HepG2 (cell line): ENCODE results near the gene MYADML2. TPM values are rescaled to one million over a fixed set of nuclear protein-coding genes. Genes with fewer than 3 reads are reported as not detected.

Experiments used
- ATF7-NPFF ChIP-seq: sonication (generic); formaldehyde crosslinking; IDR thresholded peaks from 2 replicates; pipeline ENCODE4 v1.8.1; 2023; ENCODE audit warnings: mild to moderate bottlenecking, low read depth, missing genetic modification reagents, moderate library complexity
- E2F2 ChIP-seq: sonication (generic); formaldehyde crosslinking; IDR thresholded peaks from 2 replicates; pipeline ENCODE4 v1.4.0; 2020; ENCODE audit warnings: missing genetic modification reagents, borderline replicate concordance
- HHEX ChIP-seq: IDR thresholded peaks from 2 replicates; pipeline ENCODE4 v1.6.1; 2016; ENCODE audit warnings: control low read depth
- KMT2A ChIP-seq: sonication (generic); formaldehyde crosslinking; IDR thresholded peaks from 2 replicates; pipeline ENCODE4 v1.4.0; 2020; ENCODE audit warnings: missing genetic modification reagents
- SMAD3 ChIP-seq: sonication (generic); formaldehyde crosslinking; IDR thresholded peaks from 2 replicates; pipeline ENCODE4 v1.4.0; 2020; ENCODE audit warnings: missing genetic modification reagents
- SSRP1 ChIP-seq: IDR thresholded peaks from 2 replicates; pipeline ENCODE4 v1.6.1; 2016; ENCODE audit warnings: control low read depth
- TCF7L2 ChIP-seq: IDR thresholded peaks from 2 replicates; pipeline ENCODE4 v1.6.1; 2011; ENCODE audit warnings: mild to moderate bottlenecking, low read depth, low read length, moderate library complexity
- TEAD2 ChIP-seq: sonication (generic); formaldehyde crosslinking; IDR thresholded peaks from 2 replicates; pipeline ENCODE4 v1.9.0; 2021; ENCODE audit warnings: missing genetic modification reagents
- TFDP2 ChIP-seq: sonication (generic); formaldehyde crosslinking; IDR thresholded peaks from 2 replicates; pipeline ENCODE4 v1.4.0; 2020; ENCODE audit warnings: missing genetic modification reagents
- XRCC5 ChIP-seq: fragments of 200-400 bp; formaldehyde crosslinking; optimal IDR thresholded peaks from 2 replicates; pipeline ENCODE3; 2017; ENCODE audit warnings: mild to moderate bottlenecking, low read length
- ZBTB1 ChIP-seq: sonication (generic); formaldehyde crosslinking; IDR thresholded peaks from 2 replicates; pipeline ENCODE4 v1.4.0; 2020; ENCODE audit warnings: missing genetic modification reagents, borderline replicate concordance
- ZFP62 ChIP-seq: sonication (generic); formaldehyde crosslinking; IDR thresholded peaks from 2 replicates; pipeline ENCODE4 v1.4.0; 2020; ENCODE audit warnings: missing genetic modification reagents
- ZHX2 ChIP-seq, 2 experiments: sonication (generic) in 1 of 2; formaldehyde crosslinking in 1 of 2; IDR thresholded peaks; 2 replicates each; pipeline versions ENCODE4 v1.6.1 to v1.9.0; 2014 to 2022; ENCODE audit warnings: antibody characterized with exemption in 1 of 2, borderline replicate concordance in 1 of 2, inconsistent platforms in 1 of 2, low read depth in 1 of 2, missing genetic modification reagents in 1 of 2
- ZIK1 ChIP-seq: sonication (generic); formaldehyde crosslinking; IDR thresholded peaks from 2 replicates; pipeline ENCODE4 v1.5.0; 2020; ENCODE audit warnings: mild to moderate bottlenecking, low read depth, missing genetic modification reagents, borderline replicate concordance
- ZNF275 ChIP-seq: sonication (generic); formaldehyde crosslinking; IDR thresholded peaks from 2 replicates; pipeline ENCODE4 v1.8.0; 2022; ENCODE audit warnings: missing genetic modification reagents, mild to moderate bottlenecking, inconsistent platforms, borderline replicate concordance
- ZNF354B ChIP-seq: sonication (generic); formaldehyde crosslinking; IDR thresholded peaks from 2 replicates; pipeline ENCODE4 v1.8.0; 2022; ENCODE audit warnings: mild to moderate bottlenecking, missing genetic modification reagents
- ZNF562 ChIP-seq: sonication (generic); formaldehyde crosslinking; IDR thresholded peaks from 2 replicates; pipeline ENCODE4 v1.8.0; 2022; ENCODE audit warnings: missing genetic modification reagents, borderline replicate concordance
- ZNF576 ChIP-seq: sonication (generic); formaldehyde crosslinking; IDR thresholded peaks from 2 replicates; pipeline ENCODE4 v1.4.0; 2020; ENCODE audit warnings: mild to moderate bottlenecking, missing genetic modification reagents
- ZNF713 ChIP-seq: sonication (generic); formaldehyde crosslinking; IDR thresholded peaks from 2 replicates; pipeline ENCODE4 v1.4.0; 2020; ENCODE audit warnings: mild to moderate bottlenecking, missing genetic modification reagents
- polyA plus RNA-seq, 8 experiments: library from polyadenylated mRNA; depleted of rRNA in 3 of 8; stranded (reverse) in 7 of 8; unstranded in 1 of 8; fragments of >200 nt; fragmentation: Illumina TruSeq in 4 of 8; extraction: Trizol in 4 of 8; gene quantifications; 2 replicates each; pipeline versions ENCODE4 v1.2.1 to v1.2.3, GENCODE V29; 2011 to 2016; ENCODE audit warnings: low read depth in 4 of 8, missing spikeins in 1 of 8, mixed read lengths in 1 of 8; ENCODE audit not compliant: insufficient read depth in 1 of 8
- total RNA-seq, 5 experiments: library from RNA; depleted of rRNA; stranded (reverse); fragments of >200 nt; fragmentation: Illumina TruSeq; extraction: Trizol; gene quantifications; 2 replicates each; pipeline ENCODE4 v1.2.3, GENCODE V29; 2016; ENCODE audit warnings: low read depth in 1 of 5

The MYADML2 gene
- total and polyA plus RNA-seq, 2 of the 13 experiments (the other 11 are each of a cell fraction or from before 2014, with no cell fraction given) = not detected

- TF ChIP-seq ZNF275 (CRISPR knock-in tag) (peak; percentile 95; the same call in 1 of the 2 replicates), ATF7-NPFF (peak; percentile 88; the same call in 1 of the 2 replicates), ZHX2 (IDR thresholded peaks at IDR 0.05; ENCODE audit: low read depth) (no peak), ZHX2 (CRISPR knock-in tag; IDR thresholded peaks at IDR 0.05; ENCODE audit: borderline replicate concordance) (peak; percentile 85; the same call in 1 of the 2 replicates), ZNF713 (CRISPR knock-in tag) (no peak; the same call in 1 of the 2 replicates), ZBTB1 (no peak), ZNF576 (CRISPR knock-in tag) (0 out of 2 replicates have a peak, but pooled peaks have one; percentile 10), SMAD3 (CRISPR knock-in tag) (no peak), ZFP62 (no peak), ZIK1 (CRISPR knock-in tag) (peak; percentile 76), HHEX (CRISPR knock-in tag) (no peak), TFDP2 (CRISPR knock-in tag) (peak; percentile 83), E2F2 (CRISPR knock-in tag) (peak; percentile 78; the same call in 1 of the 2 replicates), KMT2A (CRISPR knock-in tag) (peak; percentile 52; the same call in 1 of the 2 replicates), XRCC5 (peak; percentile 19), TCF7L2 (no peak), ZNF354B (no peak), ZNF562 (CRISPR knock-in tag) (no peak), SSRP1 (CRISPR knock-in tag) (peak; percentile 76), TEAD2 (0 out of 2 replicates have a peak, but pooled peaks have one; percentile 59)
These were observed 19.1 kb downstream of the MYADML2 start, which contains the start of gene MAFG (continued) for GRCh38 chr17:81927653-81928543.
